NCI-H774 (cell line): ENCODE results near the gene P2RX3.
"Not testable (repeated sequence)": the region's sequence is repeated elsewhere in the genome, so short reads cannot be mapped to it uniquely, and the experiment has no call there.

Experiments
- DNase-seq: peaks from one replicate; lab custom pipeline; 2025; lab: John Stamatoyannopoulos, UW

P2RX3 gene

GRCh38 chr11:57338142-57338541 is at the start of gene P2RX3:
Gene P2RX3, plus strand, starts transcription at chr11:57338352. Its CDS starts 199 bp downstream, at chr11:57338551.
- DNase-seq: no peak

DNA sequence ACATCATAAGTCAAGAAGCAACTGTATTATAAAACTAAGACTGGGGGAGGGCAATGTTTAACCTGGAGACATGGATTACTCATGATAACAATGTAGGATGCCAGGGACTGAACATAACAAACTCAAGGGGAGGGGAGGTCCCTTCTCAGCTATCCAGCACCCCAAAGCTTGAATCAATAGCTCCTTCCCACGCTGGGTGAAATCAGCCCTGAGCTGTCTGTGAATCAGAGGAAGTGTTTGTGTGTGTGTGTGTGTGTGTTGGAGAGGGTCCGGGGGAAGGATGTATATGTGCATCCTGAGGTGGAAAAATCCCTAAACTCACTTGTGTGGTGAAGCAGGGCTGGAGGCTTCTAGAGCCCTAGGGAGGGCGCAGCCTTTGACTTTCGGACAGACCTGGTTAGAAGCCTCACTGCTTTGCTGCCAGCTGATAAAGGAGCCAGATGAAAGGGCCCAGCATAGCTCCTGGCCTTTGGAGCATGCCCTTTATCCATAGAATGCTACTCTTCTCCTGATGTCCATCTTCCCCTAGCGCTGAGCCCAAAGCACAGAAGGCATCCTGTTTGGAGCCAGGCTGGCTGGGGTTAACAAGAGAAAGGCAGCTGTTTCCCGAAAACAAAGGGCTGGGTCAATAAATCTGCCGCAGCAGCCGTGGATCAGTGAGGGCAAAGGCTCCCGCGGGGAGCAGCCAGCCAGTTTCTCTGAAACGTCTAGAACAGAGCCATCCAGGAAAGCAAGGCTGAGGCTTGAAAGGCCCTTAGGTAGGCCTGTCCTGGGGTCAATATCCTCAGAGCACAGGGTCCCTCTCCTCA is 49.2 kb upstream of the P2RX3 start:
- DNase-seq: peak; percentile 32

GRCh38 chr11:57290288-57290687 is 47.9 kb upstream of the P2RX3 start:
- DNase-seq: no peak

- DNase-seq: peak; percentile 39
Measured at GRCh38 chr11:57294225-57295131, 43.7 kb upstream of the P2RX3 start.

DNA sequence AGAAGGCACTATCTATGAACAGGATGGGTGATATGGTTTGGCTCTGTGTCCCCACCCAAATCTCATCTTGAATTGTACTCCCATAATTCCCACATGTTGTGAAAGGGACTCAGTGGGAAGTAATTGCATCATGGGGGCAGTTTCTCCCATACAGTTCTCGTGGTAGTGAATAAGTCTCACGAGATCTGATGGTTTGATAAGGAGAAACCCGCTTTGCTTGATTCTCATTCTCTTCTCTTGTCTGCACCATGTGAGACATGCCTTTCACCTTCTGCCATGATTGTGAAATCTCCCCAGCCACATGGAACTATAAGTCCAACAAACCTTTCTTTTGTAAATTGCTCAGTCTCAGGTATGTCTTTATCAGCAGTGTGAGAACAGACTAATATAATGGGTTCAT is 41.9 kb upstream of the P2RX3 start:
- DNase-seq: not testable (repeated sequence)

- no peak for DNase-seq
Measured at GRCh38 chr11:57297221-57297620, 40.9 kb upstream of the P2RX3 start.

DNA sequence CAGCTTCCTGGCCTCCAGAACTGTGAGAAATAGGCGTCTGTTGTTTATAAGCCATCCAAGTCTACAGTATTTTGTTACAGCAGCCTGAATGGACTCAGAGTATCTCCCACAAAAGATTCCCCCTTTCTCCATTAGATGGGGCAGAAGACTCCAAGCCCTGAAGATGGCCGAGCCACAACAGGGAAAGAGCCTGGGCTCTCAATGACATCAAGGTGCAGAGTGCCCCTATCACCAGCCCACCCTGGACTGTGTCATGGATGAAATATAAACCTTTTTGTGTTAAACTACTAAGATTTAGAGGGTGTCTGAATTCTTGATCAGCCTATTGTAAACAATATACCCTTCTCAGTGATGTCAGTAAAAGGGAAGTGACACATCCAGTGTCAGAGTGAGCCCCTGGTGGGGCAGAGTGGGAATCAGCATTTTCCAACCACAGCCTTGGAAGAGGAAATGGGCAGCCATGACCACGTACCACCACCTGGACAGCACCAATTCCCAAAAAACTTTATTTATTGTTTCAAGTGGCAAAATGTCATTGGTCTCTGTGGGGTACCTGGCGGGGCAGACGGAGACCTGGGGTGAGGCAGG is 38.9 kb upstream of the P2RX3 start:
- DNase-seq: no peak

DNA sequence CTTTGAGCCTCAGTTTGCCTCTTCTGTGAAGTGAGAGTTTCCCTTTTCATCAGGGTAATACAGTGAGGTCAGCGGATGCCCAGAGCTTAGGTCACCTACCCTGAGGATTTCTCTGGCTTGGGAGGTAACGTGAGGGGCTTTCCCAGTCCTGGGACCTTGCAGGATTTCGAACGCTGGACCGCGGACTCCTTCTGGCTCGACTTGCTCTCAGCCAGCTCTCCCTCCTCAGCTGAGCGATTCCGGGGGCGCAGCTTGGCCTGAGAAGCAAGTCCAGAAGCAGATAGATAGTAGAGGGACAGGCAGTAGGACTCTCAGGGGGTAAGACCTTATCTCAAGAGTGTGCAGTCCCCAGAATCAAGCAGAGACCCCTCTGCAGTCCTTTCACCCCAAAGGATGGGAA is 37.4 kb upstream of the P2RX3 start:
- DNase-seq: no peak

DNA sequence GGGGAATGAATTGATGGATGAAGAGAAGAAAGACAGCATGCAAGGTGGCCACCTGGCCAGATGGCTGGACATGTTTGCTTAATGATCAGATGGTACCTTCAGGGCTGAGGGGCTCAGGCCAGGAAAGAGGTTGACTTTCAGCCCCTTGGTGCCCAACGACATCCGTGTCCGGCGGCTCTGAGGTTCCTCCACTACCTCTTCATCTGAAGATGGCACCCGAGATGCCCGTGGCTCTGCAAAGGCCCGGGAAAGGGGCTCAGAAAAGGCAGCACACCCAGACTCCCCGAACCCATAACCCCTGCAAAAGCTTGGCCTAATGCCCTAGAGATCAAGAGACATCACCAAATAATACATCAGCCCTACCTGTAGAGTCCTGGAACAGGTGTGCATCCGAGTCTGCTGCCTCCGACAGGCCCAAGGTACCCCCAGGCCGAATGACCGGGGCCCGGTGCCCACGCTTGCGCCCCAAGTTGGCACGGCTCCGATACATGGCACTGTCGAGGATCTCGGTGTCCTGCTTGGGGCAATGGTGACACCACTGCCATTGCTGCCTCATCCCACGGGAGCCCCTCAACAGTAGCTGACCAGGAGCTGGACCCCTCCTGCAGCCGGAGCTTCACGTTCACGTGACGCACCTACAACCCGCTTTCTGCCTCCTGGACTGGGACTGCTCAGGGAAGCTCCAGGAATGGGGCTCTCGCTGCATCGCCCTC is 36.3 kb upstream of the P2RX3 start:
- DNase-seq: no peak

GRCh38 chr11:57302489-57302888 is 35.7 kb upstream of the P2RX3 start:
- no peak for DNase-seq

DNA sequence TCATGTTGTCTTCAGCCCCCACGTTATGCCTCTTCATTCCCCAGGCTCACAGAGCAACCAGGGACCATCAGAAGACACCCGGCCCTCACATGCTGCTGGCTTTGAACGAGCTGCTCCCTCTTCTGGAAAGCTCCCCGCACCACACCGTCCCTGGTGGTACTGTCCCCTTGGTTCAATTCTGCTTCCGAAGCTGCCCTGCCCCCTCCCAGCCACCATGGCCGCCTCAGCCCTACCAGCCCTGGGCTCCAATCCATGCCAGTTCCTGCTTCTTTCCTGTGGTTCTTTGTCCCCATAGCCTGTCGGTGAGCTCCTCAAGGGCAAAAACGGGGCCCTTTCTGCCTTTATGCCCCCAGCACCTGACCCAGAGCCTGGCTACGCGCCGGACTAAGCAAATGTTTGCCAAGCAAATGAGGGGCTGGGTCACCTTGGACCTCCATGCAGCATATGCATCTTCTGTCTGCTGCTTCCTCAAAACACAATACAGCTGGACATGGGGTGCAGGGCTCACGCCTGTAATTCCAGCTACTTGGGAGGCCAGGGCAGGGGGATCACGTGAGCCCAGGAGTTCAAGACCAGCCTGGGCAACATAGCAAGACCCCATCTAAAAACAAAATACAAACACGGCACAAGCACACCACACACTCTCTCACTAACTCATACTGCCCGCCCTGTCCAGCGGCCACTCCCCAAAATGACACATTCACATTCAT is 34.7 kb upstream of the P2RX3 start:
- no peak for DNase-seq

DNA sequence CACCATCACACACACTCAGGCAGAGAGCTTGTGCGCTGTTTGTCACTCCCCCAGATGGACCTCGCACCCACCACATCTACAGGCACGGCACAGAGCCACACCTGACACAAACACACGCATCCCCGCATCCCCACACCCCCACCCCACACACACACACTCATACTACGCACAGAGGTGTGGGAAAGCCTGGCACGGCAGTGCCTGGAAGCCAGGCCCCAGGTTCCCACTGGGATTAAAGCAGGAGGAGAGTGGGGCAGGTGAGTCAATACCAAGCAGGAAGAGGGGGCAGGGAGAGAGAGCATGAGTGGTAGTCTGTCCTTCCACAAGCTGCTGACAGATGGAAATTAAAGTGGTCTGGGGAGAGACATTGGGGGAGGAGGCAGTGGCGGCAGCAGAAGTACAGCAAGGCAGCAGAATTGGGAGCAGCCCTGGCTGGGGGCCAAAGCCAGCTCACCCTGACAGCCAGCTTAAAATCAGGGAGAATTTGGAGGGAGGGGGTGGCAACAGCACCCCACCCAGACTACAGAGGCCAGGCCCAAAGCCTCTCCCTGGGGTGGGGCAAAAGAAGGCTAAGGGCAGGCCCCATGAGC is 34.1 kb upstream of the P2RX3 start:
- peak; percentile 17 for DNase-seq

GRCh38 chr11:57305523-57305922 is 32.6 kb upstream of the P2RX3 start:
- no peak for DNase-seq

- no peak for DNase-seq
Measured at GRCh38 chr11:57306161-57306876, 31.8 kb upstream of the P2RX3 start.

- no peak for DNase-seq
Measured at GRCh38 chr11:57306940-57307565, 31.1 kb upstream of the P2RX3 start.

- DNase-seq: no peak
Measured at GRCh38 chr11:57307666-57308270, 30.4 kb upstream of the P2RX3 start.

DNA sequence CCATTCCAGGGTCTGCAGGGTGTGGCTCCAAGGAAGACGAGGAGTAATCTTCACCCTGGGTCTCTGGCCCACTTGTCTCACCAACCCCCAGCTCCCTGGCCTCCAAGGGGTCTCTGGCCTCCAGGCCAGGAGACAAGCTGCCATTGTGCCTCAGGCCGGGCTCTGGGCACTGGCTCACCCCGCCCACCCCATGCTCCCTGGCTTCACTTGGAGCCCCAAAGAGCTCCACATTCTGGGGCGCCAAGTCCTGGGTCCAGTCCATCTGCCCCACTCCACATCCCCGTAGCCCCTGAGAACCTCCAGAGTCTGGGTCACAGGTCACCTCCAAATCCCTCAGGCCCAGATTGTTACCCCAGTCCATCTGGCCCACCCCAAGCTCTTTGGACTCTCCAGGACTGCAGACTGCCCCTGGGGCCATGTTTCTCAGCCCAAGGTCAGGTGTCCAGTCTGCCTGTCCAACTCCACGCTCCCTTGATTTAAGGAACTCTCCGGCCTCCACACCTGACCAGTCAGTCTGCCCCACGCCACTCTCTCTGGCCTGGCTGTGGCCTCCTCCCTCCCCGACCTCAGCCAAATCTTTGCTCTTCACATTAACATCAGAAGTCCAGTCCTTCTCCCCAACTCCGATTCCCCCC is 29.6 kb upstream of the P2RX3 start:
- DNase-seq: no peak

GRCh38 chr11:57309106-57310059 is 28.8 kb upstream of the P2RX3 start:
- no peak for DNase-seq
